Measurements from ENCODE around the gene SCN7A.

Gene SCN7A

GRCh38 chr2:166434491-166434890 is 59.6 kb downstream of the SCN7A start:
- H2AFZ ChIP-seq (ENCODE audit: low read depth, low read length, severe bottlenecking), result no peak overlapping the region
- H4K20me1 ChIP-seq (ENCODE audit: low read depth, low read length), result no peaks in the 10 kb centered on the region
- no peaks in the 10 kb centered on the region for H3K9me2 ChIP-seq (replicated peaks; ENCODE audit: insufficient read depth, low read length)
- no peaks in the 10 kb centered on the region for H3F3A ChIP-seq (ENCODE audit: insufficient read depth)
- TF ChIP-seq EZH2phosphoT487 (conservative IDR thresholded peaks at IDR 0.05; ENCODE audit: low read length), result no peak
- no peak for TF ChIP-seq CTCF (IDR thresholded peaks at IDR 0.05; ENCODE audit: insufficient read depth, low read length, poor library complexity, severe bottlenecking)
- no peaks in the 10 kb centered on the region for H3K27me3 ChIP-seq (ENCODE audit: low read length)
- no peak overlapping the region for H3K4me3 ChIP-seq (ENCODE audit: insufficient read depth, low read length, poor library complexity, severe bottlenecking)
- H3K36me3 ChIP-seq (ENCODE audit: low read length), result no peaks in the 10 kb centered on the region
- H3K9me3 ChIP-seq (ENCODE audit: insufficient read depth, low read length), result no peaks in the 10 kb centered on the region
- H3K9ac ChIP-seq (ENCODE audit: low read length), result no peak overlapping the region
- H3K79me2 ChIP-seq (ENCODE audit: insufficient read depth, low read length), result no peaks in the 10 kb centered on the region
- no peak overlapping the region for H3K4me2 ChIP-seq (ENCODE audit: low read depth, low read length, poor library complexity, severe bottlenecking)
- H3K27ac ChIP-seq (ENCODE audit: low read depth, low read length), result no peak overlapping the region

- Histone ChIP-seq H3K4me2 (ENCODE audit: low read depth, low read length, poor library complexity, severe bottlenecking) (no peak overlapping the region), H3F3A (ENCODE audit: insufficient read depth) (no peaks in the 10 kb centered on the region), H3K79me2 (ENCODE audit: insufficient read depth, low read length) (no peaks in the 10 kb centered on the region), H3K9me3 (ENCODE audit: insufficient read depth, low read length) (no peaks in the 10 kb centered on the region), H3K9ac (ENCODE audit: low read length) (no peak overlapping the region), H3K9me2 (replicated peaks; ENCODE audit: insufficient read depth, low read length) (no peaks in the 10 kb centered on the region), H3K27me3 (ENCODE audit: low read length) (no peaks in the 10 kb centered on the region), H2AFZ (ENCODE audit: low read depth, low read length, severe bottlenecking) (no peak overlapping the region), H3K27ac (ENCODE audit: low read depth, low read length) (no peak overlapping the region), H3K36me3 (ENCODE audit: low read length) (no peaks in the 10 kb centered on the region), H3K4me3 (ENCODE audit: insufficient read depth, low read length, poor library complexity, severe bottlenecking) (no peak overlapping the region), H4K20me1 (ENCODE audit: low read depth, low read length) (no peaks in the 10 kb centered on the region)
- TF ChIP-seq CTCF (IDR thresholded peaks at IDR 0.05; ENCODE audit: insufficient read depth, low read length, poor library complexity, severe bottlenecking), result no peak
- no peak for TF ChIP-seq EZH2phosphoT487 (conservative IDR thresholded peaks at IDR 0.05; ENCODE audit: low read length)
These were observed 60.6 kb downstream of the SCN7A start for GRCh38 chr2:166433457-166433856.

- H3K27me3 ChIP-seq (ENCODE audit: low read length), result no peaks in the 10 kb centered on the region
- no peaks in the 10 kb centered on the region for H3K79me2 ChIP-seq (ENCODE audit: insufficient read depth, low read length)
- no peak overlapping the region for H2AFZ ChIP-seq (ENCODE audit: low read depth, low read length, severe bottlenecking)
- no peaks in the 10 kb centered on the region for H4K20me1 ChIP-seq (ENCODE audit: low read depth, low read length)
- H3K9ac ChIP-seq (ENCODE audit: low read length), result no peak overlapping the region
- no peaks in the 10 kb centered on the region for H3K9me3 ChIP-seq (ENCODE audit: insufficient read depth, low read length)
- H3K9me2 ChIP-seq (replicated peaks; ENCODE audit: insufficient read depth, low read length), result no peaks in the 10 kb centered on the region
- H3K27ac ChIP-seq (ENCODE audit: low read depth, low read length), result no peak overlapping the region
- no peak overlapping the region for H3K4me2 ChIP-seq (ENCODE audit: low read depth, low read length, poor library complexity, severe bottlenecking)
- no peak overlapping the region for H3K4me3 ChIP-seq (ENCODE audit: insufficient read depth, low read length, poor library complexity, severe bottlenecking)
- TF ChIP-seq CTCF (IDR thresholded peaks at IDR 0.05; ENCODE audit: insufficient read depth, low read length, poor library complexity, severe bottlenecking) (no peak), EZH2phosphoT487 (conservative IDR thresholded peaks at IDR 0.05; ENCODE audit: low read length) (no peak)
- H3F3A ChIP-seq (ENCODE audit: insufficient read depth), result no peaks in the 10 kb centered on the region
- no peaks in the 10 kb centered on the region for H3K36me3 ChIP-seq (ENCODE audit: low read length)
These were observed 61.7 kb downstream of the SCN7A start for GRCh38 chr2:166432331-166432730.
